ENCODE measurements around the gene CD163L1.
A peak's percentile ranks its signal among the peaks of the same experiment; 100 is the strongest.
"Not testable (repeated sequence)": the region's sequence is repeated elsewhere in the genome, so short reads cannot be mapped to it uniquely, and the experiment has no call there.

CD163L1 gene

DNA sequence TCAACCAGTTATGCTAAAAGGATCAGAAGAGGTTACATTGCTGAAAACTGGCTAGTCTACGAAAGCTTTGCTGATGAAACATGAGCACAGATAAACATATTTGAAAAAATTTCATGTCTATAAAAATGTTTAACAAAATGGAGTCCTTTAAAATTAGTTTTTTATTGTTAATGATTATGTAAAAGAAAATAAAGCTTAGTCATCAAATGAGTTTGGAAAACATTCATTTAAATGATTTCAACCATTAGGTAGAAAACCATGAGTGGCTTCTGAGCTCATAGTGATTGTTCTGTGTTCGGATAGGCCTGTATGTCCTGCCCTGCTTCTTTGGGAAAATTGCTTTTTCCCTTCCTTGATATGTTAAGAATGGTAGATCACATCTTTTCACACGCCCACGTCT lies 584 bp upstream of the CD163L1 start:
- no peak for DNase-seq (ENCODE audit: low spot score)
- no CpG with 5 or more reads among the region's 4 CpGs for WGBS, 2 donors (ENCODE audit: extremely low coverage in 2 of 2, insufficient read length in 2 of 2, insufficient replicate concordance in 1 of 2)
- H2AFZ ChIP-seq (ENCODE audit: low read length) = no peak overlapping the region
- H3K4ac ChIP-seq (ENCODE audit: low read length) = no peak overlapping the region
- no peak overlapping the region for H2AK5ac ChIP-seq (ENCODE audit: low read depth, low read length)
- no peak overlapping the region for H3K23ac ChIP-seq (ENCODE audit: low read depth, low read length, poor library complexity)
- no peak overlapping the region for H4K91ac ChIP-seq (ENCODE audit: low read depth, low read length, poor library complexity)
- H2BK120ac ChIP-seq (ENCODE audit: low read depth, low read length) = no peak overlapping the region
- no peak overlapping the region for H4K8ac ChIP-seq (ENCODE audit: low read depth, low read length)
- H3K27me3 ChIP-seq (ENCODE audit: control insufficient read depth in 3 of 3, insufficient read depth in 3 of 3, low read depth in 1 of 3, low read length in 3 of 3) = peaks cover 0 to 18% (median 0%) of the 10 kb centered on the region in 3 experiments
- no peak overlapping the region for H2BK12ac ChIP-seq (ENCODE audit: low read length)
- H3K4me1 ChIP-seq (ENCODE audit: control insufficient read depth in 2 of 2, insufficient read depth in 1 of 2, low read depth in 1 of 2, low read length in 2 of 2) = no peaks in the 10 kb centered on the region
- no peaks in the 10 kb centered on the region for H3K36me3 ChIP-seq (replicated peaks in 1 of 2; ENCODE audit: control insufficient read depth in 2 of 2, insufficient read depth in 2 of 2, low read length in 2 of 2)
- H3K14ac ChIP-seq (ENCODE audit: low read length) = no peak overlapping the region
- no peak overlapping the region for H3K4me3 ChIP-seq (ENCODE audit: low read length in 2 of 2)
- no peak overlapping the region for H3K18ac ChIP-seq (ENCODE audit: low read length)
- H3K27ac ChIP-seq (replicated peaks; ENCODE audit: low read length) = no peak overlapping the region
- H3K4me2 ChIP-seq (ENCODE audit: insufficient read depth, low read length, poor library complexity, severe bottlenecking) = no peak overlapping the region
- no peak overlapping the region for H3K9ac ChIP-seq (ENCODE audit: low read depth, low read length, poor library complexity)
- no peak overlapping the region for H2BK5ac ChIP-seq (ENCODE audit: low read length)
- no peak overlapping the region for H2BK15ac ChIP-seq (ENCODE audit: low read length)
- no peaks in the 10 kb centered on the region for H3K9me3 ChIP-seq (replicated peaks in 1 of 2; ENCODE audit: control insufficient read depth in 2 of 2, insufficient read depth in 1 of 2, low read depth in 1 of 2, low read length in 2 of 2)
- no peaks in the 10 kb centered on the region for H3K79me1 ChIP-seq (ENCODE audit: low read depth, low read length)

DNA sequence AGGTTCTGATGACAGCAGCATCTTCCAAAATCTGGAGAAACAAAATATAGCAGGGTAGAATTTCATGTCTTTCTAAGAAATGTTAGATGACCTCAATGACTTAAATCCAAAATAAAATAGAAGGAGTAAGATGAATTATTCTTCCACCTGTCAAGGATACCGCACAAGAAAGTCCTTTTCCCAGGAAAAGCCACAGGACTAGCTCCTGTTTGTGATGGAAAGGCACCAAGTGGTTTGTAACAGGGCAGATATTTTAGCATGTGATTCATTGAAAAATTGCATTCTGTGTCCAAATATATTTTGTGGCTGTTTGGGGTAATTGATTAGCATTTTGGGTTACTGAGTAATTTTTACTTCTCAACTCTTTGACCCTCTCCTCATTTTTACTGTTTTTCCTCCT lies 2.7 kb downstream of the CD163L1 start:
- WGBS, 2 donors (ENCODE audit: extremely low coverage in 2 of 2, insufficient read length in 2 of 2, insufficient replicate concordance in 1 of 2) = no CpG with 5 or more reads among the region's 1 CpG

GRCh38 chr12:7439579-7440505 lies 4.1 kb downstream of the CD163L1 start:
- H2BK120ac ChIP-seq (ENCODE audit: low read depth, low read length) = no peak overlapping the region
- peak overlapping the region; percentile 73 for H3K23ac ChIP-seq (ENCODE audit: low read depth, low read length, poor library complexity)
- peak overlapping the region; percentile 32 to 83 for H3K4me3 ChIP-seq (ENCODE audit: low read length in 2 of 2)
- H3K4me2 ChIP-seq (ENCODE audit: insufficient read depth, low read length, poor library complexity, severe bottlenecking) = peak overlapping the region; percentile 45
- H3K4ac ChIP-seq (ENCODE audit: low read length) = no peak overlapping the region
- no peaks in the 10 kb centered on the region for H3K36me3 ChIP-seq (replicated peaks in 1 of 2; ENCODE audit: control insufficient read depth in 2 of 2, insufficient read depth in 2 of 2, low read length in 2 of 2)
- no peak overlapping the region for H2AK5ac ChIP-seq (ENCODE audit: low read depth, low read length)
- H3K9me3 ChIP-seq (replicated peaks in 1 of 2; ENCODE audit: control insufficient read depth in 2 of 2, insufficient read depth in 1 of 2, low read depth in 1 of 2, low read length in 2 of 2) = no peaks in the 10 kb centered on the region
- no peak overlapping the region for H2BK5ac ChIP-seq (ENCODE audit: low read length)
- H3K18ac ChIP-seq (ENCODE audit: low read length) = peak overlapping the region; percentile 92
- peak overlapping the region; percentile 86 for H3K9ac ChIP-seq (ENCODE audit: low read depth, low read length, poor library complexity)
- H3K4me1 ChIP-seq (ENCODE audit: control insufficient read depth in 2 of 2, insufficient read depth in 1 of 2, low read depth in 1 of 2, low read length in 2 of 2) = no peaks in the 10 kb centered on the region
- no peak overlapping the region for H4K91ac ChIP-seq (ENCODE audit: low read depth, low read length, poor library complexity)
- H3K27ac ChIP-seq (replicated peaks; ENCODE audit: low read length) = peak overlapping the region; percentile 79
- no peaks in the 10 kb centered on the region for H3K79me1 ChIP-seq (ENCODE audit: low read depth, low read length)
- H2BK12ac ChIP-seq (ENCODE audit: low read length) = no peak overlapping the region
- H3K14ac ChIP-seq (ENCODE audit: low read length) = peak overlapping the region; percentile 71
- peaks cover 0 to 26% (median 0%) of the 10 kb centered on the region in 3 experiments for H3K27me3 ChIP-seq (ENCODE audit: control insufficient read depth in 3 of 3, insufficient read depth in 3 of 3, low read depth in 1 of 3, low read length in 3 of 3)
- peak overlapping the region; percentile 92 for H2AFZ ChIP-seq (ENCODE audit: low read length)
- DNase-seq (ENCODE audit: low spot score) = peak; percentile 48
- no CpG with 5 or more reads among the region's 84 CpGs for WGBS, 2 donors (ENCODE audit: extremely low coverage in 2 of 2, insufficient read length in 2 of 2, insufficient replicate concordance in 1 of 2)
- H2BK15ac ChIP-seq (ENCODE audit: low read length) = no peak overlapping the region
- H4K8ac ChIP-seq (ENCODE audit: low read depth, low read length) = peak overlapping the region; percentile 17

More for the DNA sequence above, 2.7 kb downstream of the CD163L1 start:
- Histone ChIP-seq H3K36me3 (replicated peaks in 1 of 2; ENCODE audit: control insufficient read depth in 2 of 2, insufficient read depth in 2 of 2, low read length in 2 of 2) (no peaks in the 10 kb centered on the region), H3K27me3 (ENCODE audit: control insufficient read depth in 3 of 3, insufficient read depth in 3 of 3, low read depth in 1 of 3, low read length in 3 of 3) (peaks cover 0 to 26% (median 0%) of the 10 kb centered on the region in 3 experiments), H3K4me1 (ENCODE audit: control insufficient read depth in 2 of 2, insufficient read depth in 1 of 2, low read depth in 1 of 2, low read length in 2 of 2) (no peaks in the 10 kb centered on the region), H3K4me2 (ENCODE audit: insufficient read depth, low read length, poor library complexity, severe bottlenecking) (no peak overlapping the region), H4K8ac (ENCODE audit: low read depth, low read length) (no peak overlapping the region), H2AK5ac (ENCODE audit: low read depth, low read length) (no peak overlapping the region), H3K18ac (ENCODE audit: low read length) (no peak overlapping the region), H3K79me1 (ENCODE audit: low read depth, low read length) (no peaks in the 10 kb centered on the region), H2BK120ac (ENCODE audit: low read depth, low read length) (no peak overlapping the region), H3K9me3 (replicated peaks in 1 of 2; ENCODE audit: control insufficient read depth in 2 of 2, insufficient read depth in 1 of 2, low read depth in 1 of 2, low read length in 2 of 2) (no peaks in the 10 kb centered on the region), H3K27ac (replicated peaks; ENCODE audit: low read length) (no peak overlapping the region), H3K4ac (ENCODE audit: low read length) (no peak overlapping the region), H3K23ac (ENCODE audit: low read depth, low read length, poor library complexity) (no peak overlapping the region), H2AFZ (ENCODE audit: low read length) (no peak overlapping the region), H2BK5ac (ENCODE audit: low read length) (no peak overlapping the region), H3K14ac (ENCODE audit: low read length) (no peak overlapping the region), H2BK15ac (ENCODE audit: low read length) (no peak overlapping the region), H2BK12ac (ENCODE audit: low read length) (no peak overlapping the region), H3K9ac (ENCODE audit: low read depth, low read length, poor library complexity) (no peak overlapping the region), H4K91ac (ENCODE audit: low read depth, low read length, poor library complexity) (no peak overlapping the region), H3K4me3 (ENCODE audit: low read length in 2 of 2) (no peak overlapping the region)
- no peak for DNase-seq (ENCODE audit: low spot score)

DNA sequence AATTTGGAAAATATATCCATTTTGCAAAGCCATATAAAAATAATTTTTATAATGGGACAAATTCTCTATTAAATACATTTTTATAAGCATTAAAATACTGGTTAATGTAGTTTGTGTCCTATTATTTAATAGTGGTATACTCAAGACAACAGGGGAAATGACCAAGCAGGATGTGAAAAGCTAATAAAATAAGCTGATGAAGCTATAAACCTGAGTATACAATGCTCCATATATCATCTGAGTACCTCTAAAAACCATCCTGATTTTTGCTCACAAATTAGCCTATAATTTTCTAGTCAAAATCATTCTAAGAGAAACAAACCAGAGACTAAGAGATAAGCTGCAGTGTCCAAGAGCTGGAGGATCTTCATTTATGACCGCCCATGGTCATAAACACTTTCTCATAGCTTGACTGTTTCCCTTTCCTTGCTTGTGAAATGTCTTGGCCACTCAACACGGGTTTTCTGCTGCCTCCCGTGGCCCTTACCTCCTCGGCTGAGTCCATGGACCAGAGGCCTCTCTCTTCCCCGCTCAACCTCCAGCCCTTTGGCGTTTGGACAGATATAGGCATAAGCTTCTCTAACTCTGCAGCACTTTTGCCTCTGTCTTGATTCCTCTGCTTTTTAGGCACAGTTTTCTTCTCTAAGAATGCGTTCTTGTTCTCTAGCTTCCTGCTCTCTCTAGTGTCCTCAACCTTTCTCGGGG lies 5.5 kb downstream of the CD163L1 start:
- no CpG with 5 or more reads among the region's 8 CpGs for WGBS, 2 donors (ENCODE audit: extremely low coverage in 2 of 2, insufficient read length in 2 of 2, insufficient replicate concordance in 1 of 2)
- not testable (repeated sequence) for H2AK5ac ChIP-seq (ENCODE audit: low read depth, low read length)

More for the DNA sequence above, 5.5 kb downstream of the CD163L1 start:
- not testable (repeated sequence) for H4K8ac ChIP-seq (ENCODE audit: low read depth, low read length); H4K91ac ChIP-seq (ENCODE audit: low read depth, low read length, poor library complexity); H3K4me2 ChIP-seq (ENCODE audit: insufficient read depth, low read length, poor library complexity, severe bottlenecking); H2BK120ac ChIP-seq (ENCODE audit: low read depth, low read length); H2BK12ac ChIP-seq (ENCODE audit: low read length); H3K36me3 ChIP-seq (replicated peaks in 1 of 2; ENCODE audit: control insufficient read depth in 2 of 2, insufficient read depth in 2 of 2, low read length in 2 of 2); H3K23ac ChIP-seq (ENCODE audit: low read depth, low read length, poor library complexity); H3K9ac ChIP-seq (ENCODE audit: low read depth, low read length, poor library complexity); H2BK15ac ChIP-seq (ENCODE audit: low read length); DNase-seq (ENCODE audit: low spot score); H3K14ac ChIP-seq (ENCODE audit: low read length); H3K4me1 ChIP-seq (ENCODE audit: control insufficient read depth in 2 of 2, insufficient read depth in 1 of 2, low read depth in 1 of 2, low read length in 2 of 2); H3K9me3 ChIP-seq (replicated peaks in 1 of 2; ENCODE audit: control insufficient read depth in 2 of 2, insufficient read depth in 1 of 2, low read depth in 1 of 2, low read length in 2 of 2); H3K79me1 ChIP-seq (ENCODE audit: low read depth, low read length); H3K27ac ChIP-seq (replicated peaks; ENCODE audit: low read length); H2BK5ac ChIP-seq (ENCODE audit: low read length); H3K4ac ChIP-seq (ENCODE audit: low read length); H3K18ac ChIP-seq (ENCODE audit: low read length); H3K4me3 ChIP-seq (ENCODE audit: low read length in 2 of 2); H2AFZ ChIP-seq (ENCODE audit: low read length)
- H3K27me3 ChIP-seq (ENCODE audit: control insufficient read depth in 3 of 3, insufficient read depth in 3 of 3, low read depth in 1 of 3, low read length in 3 of 3) = peaks cover 0 to 26% (median 0%) of the 10 kb centered on the region in 3 experiments

Data from neuronal stem cell (in vitro differentiated cells).